Effector memory CD4-positive, alpha-beta T cell (primary cell): ENCODE results near the gene AHNAK.
"Not testable (repeated sequence)": the region's sequence is repeated elsewhere in the genome, so short reads cannot be mapped to it uniquely, and the experiment has no call there.

Experiments
- DNase-seq, 3 donors: peaks; one replicate each; pipeline ENCODE4 v3.0.0-alpha.2; 2020
- H3K27ac ChIP-seq: 2 replicates; pipeline ENCODE4 v1.7.0; 2013; ENCODE audit warnings: mild to moderate bottlenecking, low read length, moderate library complexity; ENCODE audit not compliant: insufficient read depth, poor library complexity, severe bottlenecking
- H3K27me3 ChIP-seq: replicated peaks from 2 replicates; pipeline ENCODE4 v1.7.0; 2013; ENCODE audit warnings: mild to moderate bottlenecking, low read length; ENCODE audit not compliant: insufficient read depth, control insufficient read depth, poor library complexity, severe bottlenecking
- H3K36me3 ChIP-seq: 2 replicates; pipeline ENCODE4 v1.7.0; 2013; ENCODE audit warnings: mild to moderate bottlenecking, low read length, moderate library complexity; ENCODE audit not compliant: control insufficient read depth, insufficient read depth
- H3K4me1 ChIP-seq: 2 replicates; pipeline ENCODE4 v1.7.0; 2013; ENCODE audit warnings: low read length, mild to moderate bottlenecking; ENCODE audit not compliant: control insufficient read depth, insufficient read depth, poor library complexity, severe bottlenecking
- H3K4me3 ChIP-seq: 2 replicates; pipeline ENCODE4 v1.7.0; 2013; ENCODE audit warnings: low read length, low read depth, mild to moderate bottlenecking; ENCODE audit not compliant: insufficient read depth, poor library complexity, severe bottlenecking
- H3K9me3 ChIP-seq: 2 replicates; pipeline ENCODE4 v1.7.0; 2013; ENCODE audit warnings: mild to moderate bottlenecking, low read length, moderate library complexity; ENCODE audit not compliant: control insufficient read depth

Gene AHNAK

DNA sequence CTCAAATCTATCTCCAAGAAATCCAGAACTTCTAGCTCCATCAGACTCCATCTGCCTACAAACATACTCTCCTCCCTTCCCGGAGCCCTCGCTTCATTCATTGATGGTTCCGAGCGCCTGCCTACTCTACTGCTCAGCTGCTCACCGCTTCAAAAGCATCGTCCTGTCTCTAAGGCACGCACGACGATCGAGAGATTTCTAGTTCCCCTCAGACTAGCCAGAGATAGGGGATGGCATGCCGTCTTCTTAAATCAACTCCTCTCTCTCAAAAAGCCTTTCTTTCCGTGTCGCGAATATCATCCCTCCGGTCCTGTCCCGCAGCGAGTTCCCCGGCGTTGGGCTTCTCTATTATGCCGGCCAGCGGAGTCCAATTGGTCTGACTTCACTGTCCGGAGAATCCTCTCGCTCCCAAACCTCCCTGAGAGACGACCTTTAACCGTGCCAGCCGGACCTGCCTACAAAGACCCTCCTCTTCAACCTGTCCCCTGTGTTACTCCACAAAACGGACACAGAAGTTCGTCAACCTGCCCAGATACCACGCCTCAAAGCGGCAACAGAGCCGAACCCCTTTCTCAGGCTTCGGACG is 26.5 kb upstream of the AHNAK start:
- H3K27ac ChIP-seq: peak overlapping the region; percentile 84
- no peaks in the 10 kb centered on the region for H3K27me3 ChIP-seq
- peaks cover 18% of the 10 kb centered on the region for H3K4me1 ChIP-seq
- no peaks in the 10 kb centered on the region for H3K9me3 ChIP-seq
- no peak for DNase-seq
- peaks cover 35% of the 10 kb centered on the region for H3K36me3 ChIP-seq
- H3K4me3 ChIP-seq: peak overlapping the region; percentile 97

DNA sequence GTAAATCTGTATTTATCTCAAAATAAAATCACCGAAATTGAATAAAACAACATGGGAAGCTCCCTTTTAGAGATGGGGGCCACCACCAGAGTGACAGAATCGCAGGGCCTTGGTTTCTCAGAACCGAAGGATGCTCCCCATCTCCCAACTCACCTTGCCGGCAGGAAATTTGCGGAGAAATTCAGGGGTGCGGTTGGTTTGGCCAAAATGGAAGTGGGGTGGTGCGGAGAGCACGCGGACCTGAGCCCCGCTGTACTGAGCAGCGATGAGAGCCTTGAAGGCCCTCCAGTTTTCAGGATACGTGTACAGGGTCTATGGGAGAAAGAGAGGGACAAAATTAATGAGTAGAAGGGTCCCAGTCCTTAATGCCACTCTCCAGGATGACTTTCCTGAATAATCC is 25.8 kb upstream of the AHNAK start:
- Histone ChIP-seq H3K9me3 (no peaks in the 10 kb centered on the region), H3K4me1 (peaks cover 18% of the 10 kb centered on the region), H3K27me3 (no peaks in the 10 kb centered on the region), H3K4me3 (peak overlapping the region; percentile 97), H3K27ac (peak overlapping the region; percentile 84), H3K36me3 (peaks cover 38% of the 10 kb centered on the region)
- DNase-seq: no peak

DNA sequence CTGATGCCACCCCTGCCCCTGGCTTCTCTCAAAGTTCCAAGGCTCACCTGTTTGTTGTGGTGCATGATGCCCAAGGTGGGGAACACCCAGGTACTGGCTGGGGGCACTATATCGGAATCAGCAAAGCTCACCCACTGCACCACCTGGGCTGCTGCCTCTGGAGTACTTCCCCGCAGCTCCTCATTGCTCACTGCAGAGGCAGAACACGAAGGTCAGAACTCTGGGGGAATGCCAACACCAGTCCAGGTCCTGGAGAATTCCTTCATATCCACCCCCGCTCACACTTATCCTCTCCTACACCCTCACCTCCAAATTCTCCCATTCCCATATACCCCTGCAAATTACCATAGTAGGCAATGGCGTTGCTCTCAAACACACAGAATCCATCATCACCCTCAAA is 24.9 kb upstream of the AHNAK start:
- not testable (repeated sequence) for H3K4me3 ChIP-seq, H3K27me3 ChIP-seq, H3K9me3 ChIP-seq, DNase-seq
- Histone ChIP-seq H3K4me1 (peaks cover 18% of the 10 kb centered on the region), H3K36me3 (peaks cover 40% of the 10 kb centered on the region), H3K27ac (peak overlapping the region; percentile 34)

DNA sequence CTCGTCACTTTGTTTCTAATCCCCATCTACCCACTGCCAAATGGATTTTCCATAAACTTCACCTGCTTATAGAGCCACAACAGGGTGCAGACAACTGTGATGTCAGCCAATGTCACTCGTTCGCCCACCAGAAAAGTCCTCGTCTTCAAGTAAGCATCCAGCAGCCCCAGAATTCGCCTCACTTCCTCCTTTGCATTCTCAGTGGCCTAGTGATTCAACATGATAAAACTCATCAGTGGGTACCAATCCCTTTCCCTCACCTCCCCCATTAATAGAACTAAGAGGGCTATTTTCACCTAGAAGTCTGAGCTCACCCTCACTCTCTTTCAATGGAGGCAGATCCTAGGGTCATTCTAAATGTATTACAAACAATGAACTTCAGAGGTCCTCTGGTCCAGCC is 24.3 kb upstream of the AHNAK start:
- not testable (repeated sequence) for H3K4me3 ChIP-seq, DNase-seq, H3K9me3 ChIP-seq, H3K27ac ChIP-seq, H3K27me3 ChIP-seq
- H3K36me3 ChIP-seq: peaks cover 46% of the 10 kb centered on the region
- peaks cover 18% of the 10 kb centered on the region for H3K4me1 ChIP-seq

GRCh38 chr11:62569611-62570010 is 23.0 kb upstream of the AHNAK start:
- Histone ChIP-seq H3K4me1 (peaks cover 18% of the 10 kb centered on the region), H3K36me3 (peaks cover 55% of the 10 kb centered on the region), H3K27me3 (no peaks in the 10 kb centered on the region), H3K9me3 (no peaks in the 10 kb centered on the region), H3K27ac (no peak overlapping the region), H3K4me3 (no peak overlapping the region)
- DNase-seq: no peak

DNA sequence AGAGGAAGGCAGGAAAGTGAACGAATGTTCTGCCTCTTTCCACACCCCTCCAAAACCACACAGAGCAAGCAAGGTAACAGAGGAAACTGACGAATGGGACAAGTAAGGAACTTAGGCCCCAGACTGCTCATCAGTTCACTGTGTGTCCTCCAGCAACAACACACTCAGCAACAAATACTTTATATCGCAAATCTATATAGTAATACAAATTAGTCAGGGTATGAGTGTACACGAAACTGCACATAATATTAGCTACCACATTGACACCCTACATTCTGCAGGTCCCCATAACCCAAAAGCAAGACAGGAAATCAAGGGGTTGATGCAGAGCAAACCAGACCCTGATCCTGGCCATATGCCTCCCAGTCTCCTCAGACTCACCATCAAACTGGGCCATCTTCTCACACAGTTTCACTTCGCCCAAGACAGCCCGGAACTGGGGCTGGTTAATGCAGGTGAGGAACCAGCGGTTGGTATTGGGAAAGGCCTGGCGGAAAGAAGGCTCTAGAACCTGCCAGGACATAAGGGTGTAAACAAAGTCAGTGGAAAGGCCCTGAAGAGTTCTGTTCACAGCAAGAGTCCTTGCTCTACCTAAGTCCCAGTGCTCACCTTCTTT is 20.5 kb upstream of the AHNAK start:
- no peak for DNase-seq
- no peaks in the 10 kb centered on the region for H3K27me3 ChIP-seq
- H3K36me3 ChIP-seq: peaks cover 72% of the 10 kb centered on the region
- no peak overlapping the region for H3K27ac ChIP-seq
- no peaks in the 10 kb centered on the region for H3K9me3 ChIP-seq
- H3K4me3 ChIP-seq: no peak overlapping the region
- peaks cover 6% of the 10 kb centered on the region for H3K4me1 ChIP-seq

DNA sequence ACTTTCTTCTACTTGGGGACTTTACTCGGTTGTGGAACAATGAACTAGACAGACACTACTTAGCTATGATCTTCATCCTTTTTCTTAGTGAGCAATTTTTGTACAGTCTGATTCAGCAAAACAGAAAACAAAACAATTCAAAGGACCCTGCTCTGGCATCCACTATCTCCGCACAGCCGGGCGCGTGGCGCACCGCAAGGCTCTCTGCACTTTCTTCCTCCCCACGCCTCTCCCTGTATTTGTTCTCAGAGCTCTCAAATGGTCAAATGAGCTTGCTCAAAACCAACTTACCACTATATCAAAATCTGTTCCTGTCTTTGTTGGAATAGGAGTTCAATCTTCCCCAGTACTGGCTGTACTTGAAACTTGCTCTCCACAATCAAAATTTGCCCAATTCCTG is 19.6 kb upstream of the AHNAK start:
- Histone ChIP-seq H3K4me1 (peaks cover 3% of the 10 kb centered on the region), H3K9me3 (no peaks in the 10 kb centered on the region), H3K36me3 (peaks cover 65% of the 10 kb centered on the region), H3K4me3 (no peak overlapping the region), H3K27me3 (no peaks in the 10 kb centered on the region), H3K27ac (no peak overlapping the region)
- no peak for DNase-seq

DNA sequence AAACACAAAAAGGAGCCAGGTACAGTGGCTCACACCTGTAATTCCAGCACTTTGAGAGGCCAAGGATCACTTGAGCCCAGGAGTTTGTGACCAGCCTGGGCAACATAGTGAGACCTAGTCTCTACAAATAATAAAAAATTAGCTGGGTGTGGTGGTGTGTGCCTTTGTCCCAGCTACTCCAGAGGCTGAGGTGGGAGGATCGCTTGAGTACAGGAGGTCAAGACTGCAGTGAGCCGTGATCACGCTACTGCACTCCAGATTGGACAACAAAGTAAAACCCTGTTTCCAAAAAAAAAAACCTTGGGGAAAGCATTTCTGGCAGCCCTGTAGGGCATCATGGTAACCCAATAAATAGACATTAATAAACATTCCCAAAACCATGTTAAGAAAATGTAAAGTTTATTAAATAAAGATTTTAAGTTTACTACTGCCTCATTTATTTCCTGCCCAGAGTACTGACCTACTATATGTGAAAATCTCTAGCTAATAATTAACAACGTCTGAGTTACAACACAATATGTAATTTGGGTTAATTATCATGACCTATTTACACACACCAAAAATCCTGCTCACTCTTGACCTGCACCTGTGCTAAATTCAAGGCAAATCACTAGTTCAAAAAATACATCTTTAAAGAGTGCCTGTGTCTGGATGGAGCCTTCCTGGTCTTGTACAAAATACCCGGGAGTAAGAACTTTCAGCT is 18.6 kb upstream of the AHNAK start:
- H3K4me3 ChIP-seq: no peak overlapping the region
- no peak for DNase-seq

GRCh38 chr11:62561677-62562230 is 15.1 kb upstream of the AHNAK start:
- peaks cover 40% of the 10 kb centered on the region for H3K4me1 ChIP-seq
- H3K9me3 ChIP-seq, H3K27ac ChIP-seq, DNase-seq, H3K27me3 ChIP-seq, H3K4me3 ChIP-seq: not testable (repeated sequence)
- H3K36me3 ChIP-seq: peaks cover 42% of the 10 kb centered on the region

More for the DNA sequence above, 18.6 kb upstream of the AHNAK start:
- H3K27me3 ChIP-seq: no peaks in the 10 kb centered on the region
- peaks cover 55% of the 10 kb centered on the region for H3K36me3 ChIP-seq
- peaks cover 10% of the 10 kb centered on the region for H3K4me1 ChIP-seq
- no peaks in the 10 kb centered on the region for H3K9me3 ChIP-seq
- H3K27ac ChIP-seq: no peak overlapping the region

GRCh38 chr11:62560566-62561103 is 14.0 kb upstream of the AHNAK start:
- H3K36me3 ChIP-seq: peaks cover 31% of the 10 kb centered on the region
- no peaks in the 10 kb centered on the region for H3K27me3 ChIP-seq
- H3K9me3 ChIP-seq: no peaks in the 10 kb centered on the region
- peak overlapping the region; percentile 99 for H3K27ac ChIP-seq
- H3K4me3 ChIP-seq: no peak overlapping the region
- H3K4me1 ChIP-seq: peaks cover 51% of the 10 kb centered on the region
- peak; percentile 69 to 73 (median 72) for DNase-seq
